Right cardiac atrium (tissue), 5 donors: ENCODE data around the gene NOL4L. TPM values are rescaled to one million over a fixed set of nuclear protein-coding genes. Genes with fewer than 3 reads are reported as not detected.

Experiments
- ATAC-seq, 2 donors: fragments of 200-7000 bp; cut with Tn5 transposase; one replicate each; pipeline versions ENCODE4 v1.8.0 to v1.9.1; 2020; ENCODE audit warnings: moderate library complexity in 2 of 2, mild to moderate bottlenecking in 1 of 2
- DNase-seq, 3 donors: peaks; one replicate each; pipeline ENCODE4 v3.0.0-alpha.2; 2020
- H3K27ac ChIP-seq: one replicate; pipeline ENCODE4 v1.5.1; 2013; ENCODE audit warnings: mild to moderate bottlenecking, low read length, control low read depth, moderate library complexity
- H3K27me3 ChIP-seq: one replicate; pipeline ENCODE4 v1.6.1; 2013; ENCODE audit not compliant: control insufficient read depth, insufficient read depth
- H3K4me1 ChIP-seq: one replicate; pipeline ENCODE4 v1.6.1; 2013; ENCODE audit warnings: low read length; ENCODE audit not compliant: control insufficient read depth, insufficient read depth
- H3K4me3 ChIP-seq: one replicate; pipeline ENCODE4 v1.5.1; 2013; ENCODE audit warnings: low read length, control low read depth
- H3K9me3 ChIP-seq: one replicate; pipeline ENCODE4 v1.6.1; 2013; ENCODE audit warnings: low read length; ENCODE audit not compliant: control insufficient read depth
- WGBS: extraction: QIAGEN DNeasy Blood & Tissue Kit; methylation state at CpG from one replicate; pipeline ENCODE4 v1.1.7; 2013; 5-methylcytosine and 5-hydroxymethylcytosine counted together
- intact Hi-C, 4 donors: fragments of 100-400 bp; cut with DNase I; formaldehyde crosslinking; loops; one replicate each; pipeline versions ENCODE4 v1.11.0 to v1.14.0; 2022 to 2023
- polyA plus RNA-seq: library from polyadenylated mRNA; stranded (reverse); fragments of 200-250 nt; gene quantifications from one replicate; pipeline ENCODE4 v1.2.3, GENCODE V29; 2013
- total RNA-seq, 4 donors: library from RNA; stranded (reverse); fragmentation: NEBNext Ultra II Directional; extraction: Animal tissue kit (Norgen Biotek cat#: 25700); gene quantifications; one replicate each; pipeline ENCODE4 v1.2.1, GENCODE V29; 2021
- donor health status: healthy with polysubstance abuse.
- donor health status: DM: no; HTN: yes; CAD: no.
- donor health status: DM: no; HTN: no; CAD: no.
- donor health status: DM: no; HTN: yes; CAD: no; lungs with severe emphysema.
- donor health status: DM: yes; HTN: yes; CAD: no.

Gene NOL4L
- total and polyA plus RNA-seq, 5 donors, result 6.5 to 10.9 (median 8.3) TPM

GRCh38 chr20:32546918-32547752, 38.0 kb downstream of the NOL4L start:
- no peaks in the 10 kb centered on the region for H3K9me3 ChIP-seq
- 80% methylated on average over 4 of the region's 4 CpGs for WGBS
- DNase-seq (no peak), ATAC-seq (no peak)
- H3K27ac ChIP-seq, result no peak overlapping the region
- H3K4me1 ChIP-seq, result no peaks in the 10 kb centered on the region
- intact Hi-C loops, result no loop called here
- H3K27me3 ChIP-seq, result no peaks in the 10 kb centered on the region
- H3K4me3 ChIP-seq, result no peak overlapping the region

- 86% methylated on average over 13 of the region's 13 CpGs for WGBS
- ATAC-seq (no peak), DNase-seq (no peak)
- Histone ChIP-seq H3K4me1 (no peaks in the 10 kb centered on the region), H3K27me3 (no peaks in the 10 kb centered on the region), H3K27ac (no peak overlapping the region), H3K4me3 (no peak overlapping the region), H3K9me3 (no peaks in the 10 kb centered on the region)
- intact Hi-C loops, result no loop called here
Measured at GRCh38 chr20:32544893-32545840, 40.0 kb downstream of the NOL4L start.

DNA sequence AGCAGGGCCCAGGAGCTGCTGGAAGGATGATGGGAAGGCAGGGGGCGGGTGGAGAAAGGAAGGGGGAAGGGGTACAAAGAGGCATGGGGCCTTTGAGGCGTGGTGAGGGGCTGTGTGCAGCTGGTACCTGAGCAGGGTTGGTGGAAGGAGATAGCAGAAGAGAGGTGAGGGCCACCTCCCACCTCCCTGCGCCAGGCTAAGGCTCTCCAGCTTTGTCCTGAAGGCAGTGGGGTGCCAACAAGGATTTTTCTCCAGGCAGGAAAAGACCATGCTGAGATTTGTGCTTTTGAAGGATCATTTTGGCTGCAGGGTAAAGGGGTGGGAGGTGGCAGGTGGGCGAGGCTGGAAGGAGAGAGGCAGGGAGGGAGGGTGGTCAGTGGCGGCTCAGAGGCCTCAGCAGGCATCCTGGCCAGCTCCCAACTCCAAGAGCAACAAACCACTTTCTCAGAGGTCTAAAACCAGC, 40.8 kb downstream of the NOL4L start:
- Histone ChIP-seq H3K9me3 (no peaks in the 10 kb centered on the region), H3K4me1 (no peaks in the 10 kb centered on the region), H3K27me3 (no peaks in the 10 kb centered on the region), H3K4me3 (no peak overlapping the region), H3K27ac (no peak overlapping the region)
- no peak for DNase-seq
- no peak for ATAC-seq
- intact Hi-C loops, result no loop called here
- WGBS, result 89% methylated on average over 5 of the region's 5 CpGs

GRCh38 chr20:32543570-32544259, 41.4 kb downstream of the NOL4L start:
- no peak overlapping the region for H3K4me3 ChIP-seq
- intact Hi-C loops, result no loop called here
- no peak overlapping the region for H3K27ac ChIP-seq
- 93% methylated on average over 15 of the region's 15 CpGs for WGBS
- no peak for DNase-seq
- H3K27me3 ChIP-seq, result no peaks in the 10 kb centered on the region
- H3K9me3 ChIP-seq, result no peaks in the 10 kb centered on the region
- no peaks in the 10 kb centered on the region for H3K4me1 ChIP-seq
- no peak for ATAC-seq

DNA sequence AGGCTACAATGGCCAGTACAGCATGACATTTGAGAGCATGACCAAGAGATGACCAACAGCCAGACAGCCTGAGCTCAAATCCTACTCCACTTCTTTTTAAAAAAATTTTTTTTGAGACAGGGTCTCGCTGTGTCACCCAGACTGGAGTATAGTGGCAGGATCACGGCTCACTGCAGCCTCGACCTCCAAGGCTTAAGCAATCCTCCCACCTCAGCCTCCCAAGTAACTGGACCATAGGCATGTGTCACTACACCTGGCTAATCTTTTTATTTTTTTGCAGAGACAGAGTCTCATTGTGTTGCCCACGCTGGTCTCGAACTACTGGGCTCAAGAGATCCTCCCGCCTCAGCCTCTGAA, 42.9 kb downstream of the NOL4L start:
- Histone ChIP-seq H3K9me3 (no peaks in the 10 kb centered on the region), H3K4me1 (peaks cover under 1% of the 10 kb centered on the region), H3K27ac (no peak overlapping the region), H3K4me3 (no peak overlapping the region), H3K27me3 (no peaks in the 10 kb centered on the region)
- intact Hi-C loops, result no loop called here
- ATAC-seq (no peak), DNase-seq (no peak)
- WGBS, result 95% methylated on average over 6 of the region's 6 CpGs

DNA sequence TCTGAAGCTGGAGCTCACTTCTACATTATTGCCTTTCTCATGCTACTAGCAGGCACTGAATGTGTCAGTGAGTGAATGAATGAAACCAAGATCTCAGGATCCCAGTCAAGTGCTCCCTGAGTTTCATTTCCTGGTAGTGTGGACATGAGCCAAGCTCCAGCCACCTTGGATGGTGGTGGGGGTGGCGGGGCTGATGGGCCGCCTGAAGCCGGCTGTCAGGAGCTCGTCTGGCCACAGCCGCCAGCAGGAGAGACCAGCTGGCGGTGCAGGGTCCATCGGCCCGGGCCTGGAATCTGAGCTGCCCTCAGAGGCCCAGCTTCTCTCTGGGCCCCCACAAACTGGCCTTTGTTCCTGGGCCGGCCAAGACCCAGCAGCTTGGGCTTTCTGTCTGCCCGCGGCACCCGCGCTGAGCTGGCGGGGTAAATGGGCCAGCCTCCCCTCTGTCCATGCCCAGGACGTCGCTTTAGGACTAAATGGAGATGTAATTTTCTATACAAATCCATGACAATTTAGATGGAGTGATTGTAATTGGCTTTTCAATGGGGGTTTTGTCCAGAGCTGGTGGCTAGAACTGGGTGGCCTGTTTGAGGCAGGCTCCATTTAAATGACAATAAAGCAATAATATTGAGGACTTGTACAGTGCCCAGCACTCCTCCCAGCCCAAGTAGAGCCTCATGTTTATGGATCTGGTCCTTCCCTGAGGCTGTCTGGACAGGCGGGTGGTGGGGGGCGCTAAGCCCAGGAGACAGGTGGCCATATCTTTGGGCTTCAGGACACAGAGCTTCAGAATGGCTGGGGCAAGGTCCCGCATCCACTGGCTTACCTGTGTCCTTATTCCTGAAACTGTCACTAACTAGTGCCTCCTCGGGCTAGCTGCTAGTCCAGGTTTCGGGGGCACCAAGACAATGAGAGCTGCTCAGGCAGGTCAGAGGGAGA, 43.5 kb downstream of the NOL4L start:
- H3K27ac ChIP-seq, result no peak overlapping the region
- intact Hi-C loops, result no loop called here
- ATAC-seq, result no peak

GRCh38 chr20:32539817-32540675, 45.1 kb downstream of the NOL4L start:
- DNase-seq (peak in 1 of 3 donors; percentile 73), ATAC-seq (peak; percentile 27 to 46)
- H3K4me3 ChIP-seq, result no peak overlapping the region
- peaks cover 2% of the 10 kb centered on the region for H3K4me1 ChIP-seq
- WGBS, result 72% methylated on average over 13 of the region's 13 CpGs
- H3K9me3 ChIP-seq, result no peaks in the 10 kb centered on the region
- H3K27ac ChIP-seq, result no peak overlapping the region
- H3K27me3 ChIP-seq, result no peaks in the 10 kb centered on the region
- intact Hi-C loops, result loop anchor here in 1 of 4 donors (5.0 kb wide), 1 partner anchor 107 kb away; no protein-coding TSS in a partner anchor

More for the DNA sequence above, 43.5 kb downstream of the NOL4L start:
- 83% methylated on average over 21 of the region's 21 CpGs for WGBS
- no peaks in the 10 kb centered on the region for H3K27me3 ChIP-seq
- H3K4me1 ChIP-seq, result peaks cover 2% of the 10 kb centered on the region
- no peak overlapping the region for H3K4me3 ChIP-seq
- DNase-seq, result no peak
- no peaks in the 10 kb centered on the region for H3K9me3 ChIP-seq

DNA sequence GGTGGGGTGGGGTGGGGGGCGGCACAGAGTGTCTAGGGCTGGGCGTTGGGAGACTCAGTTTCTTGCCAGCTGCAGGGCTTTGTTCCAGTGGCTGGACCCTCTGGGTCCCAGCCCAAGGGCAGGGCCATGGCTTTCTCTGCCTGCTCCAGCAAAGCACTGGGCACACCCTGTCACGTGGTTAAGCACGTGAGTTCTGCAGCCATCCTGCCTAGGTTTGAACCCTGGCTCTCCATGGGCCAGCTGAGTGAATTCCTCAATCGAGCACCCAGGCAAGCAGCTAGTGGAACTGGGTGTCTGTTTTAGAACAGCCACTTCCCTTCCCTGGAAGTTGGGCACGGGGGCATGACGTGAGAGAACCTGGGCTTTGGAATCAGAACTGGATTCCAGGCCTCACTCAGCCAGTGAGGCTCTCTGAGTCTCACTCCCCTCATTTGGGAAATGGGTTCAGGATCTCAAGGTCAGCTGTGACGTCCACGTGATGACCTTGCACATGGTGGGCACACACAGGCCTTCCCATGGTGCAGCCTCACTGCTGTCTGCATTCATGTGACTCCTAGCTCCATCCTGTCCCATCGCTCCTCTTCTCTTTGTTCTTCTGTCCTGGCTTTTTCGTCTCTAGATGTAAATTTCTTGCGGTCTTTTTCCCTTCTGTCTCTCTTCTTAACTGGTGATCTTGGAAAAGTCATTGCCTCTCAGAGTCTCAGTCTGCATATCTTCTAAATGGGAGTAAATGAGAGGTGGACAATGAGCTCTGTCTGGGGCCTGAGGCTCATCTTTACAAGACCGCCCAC, 45.9 kb downstream of the NOL4L start:
- DNase-seq (peak in 1 of 3 donors; percentile 75), ATAC-seq (peak in 1 of 2 donors; percentile 8)
- Histone ChIP-seq H3K27ac (no peak overlapping the region), H3K4me1 (peaks cover 2% of the 10 kb centered on the region), H3K9me3 (no peaks in the 10 kb centered on the region), H3K4me3 (no peak overlapping the region), H3K27me3 (no peaks in the 10 kb centered on the region)
- 68% methylated on average over 13 of the region's 13 CpGs for WGBS
- intact Hi-C loops, result loop anchor here in 1 of 4 donors (5.0 kb wide), 1 partner anchor 108 kb away; no protein-coding TSS in a partner anchor

GRCh38 chr20:32538526-32538939, 46.6 kb downstream of the NOL4L start:
- DNase-seq (peak in 2 of 3 donors; percentile 64 to 73), ATAC-seq (peak; percentile 19 to 36)
- H3K4me1 ChIP-seq, result peaks cover 2% of the 10 kb centered on the region
- no peak overlapping the region for H3K27ac ChIP-seq
- H3K4me3 ChIP-seq, result no peak overlapping the region
- intact Hi-C loops, result loop anchor here in 1 of 4 donors (5.0 kb wide), 1 partner anchor 109 kb away; no protein-coding TSS in a partner anchor
- H3K9me3 ChIP-seq, result no peaks in the 10 kb centered on the region
- 29% methylated on average over 16 of the region's 16 CpGs for WGBS
- no peaks in the 10 kb centered on the region for H3K27me3 ChIP-seq
